NCI-H69 (cell line): ENCODE data around the gene STOML2.
A peak's percentile ranks its signal among the peaks of the same experiment; 100 is the strongest.

ENCODE experiments used
- DNase-seq: peaks from one replicate; lab custom pipeline; 2025; lab: John Stamatoyannopoulos, UW

STOML2 gene

GRCh38 chr9:35107297-35108290, 4.7 kb upstream of the STOML2 start:
- no peak for DNase-seq

- no peak for DNase-seq
Observed at GRCh38 chr9:35106343-35106730, 3.4 kb upstream of the STOML2 start.

- no peak for DNase-seq
Observed at GRCh38 chr9:35105571-35106342, 2.8 kb upstream of the STOML2 start.

GRCh38 chr9:35105126-35105525, 2.2 kb upstream of the STOML2 start:
- no peak for DNase-seq

- DNase-seq, result no peak
Observed at GRCh38 chr9:35104586-35104985, 1.7 kb upstream of the STOML2 start.

- no peak for DNase-seq
Observed at GRCh38 chr9:35103660-35104191, 795 bp upstream of the STOML2 start.

- DNase-seq, result no peak
Observed at GRCh38 chr9:35102465-35102768, 514 bp downstream of the STOML2 start.

- no peak for DNase-seq
Observed at GRCh38 chr9:35097573-35097972, 5.4 kb downstream of the STOML2 start.

GRCh38 chr9:35096035-35096849, 6.7 kb downstream of the STOML2 start, which contains the start of gene PIGO:
Gene PIGO (minus strand): TSS chr9:35096591. CDS start chr9:35095565, 1,026 bp downstream.
- DNase-seq, result peak; percentile 95

- DNase-seq, result no peak
Observed at GRCh38 chr9:35091536-35091935, 11.4 kb downstream of the STOML2 start.

GRCh38 chr9:35089434-35089833, 13.5 kb downstream of the STOML2 start:
- no peak for DNase-seq

GRCh38 chr9:35085078-35085477, 17.9 kb downstream of the STOML2 start:
- no peak for DNase-seq

GRCh38 chr9:35079426-35080341, 23.2 kb downstream of the STOML2 start, which contains the start of gene FANCG:
Gene FANCG (minus strand): TSS chr9:35079942. CDS start chr9:35079524, 418 bp downstream.
- DNase-seq, result peak; percentile 97

GRCh38 chr9:35079041-35079425, 23.9 kb downstream of the STOML2 start:
- peak; percentile 53 for DNase-seq

GRCh38 chr9:35078066-35078465, 24.9 kb downstream of the STOML2 start:
- DNase-seq, result no peak

GRCh38 chr9:35076848-35077247, 26.1 kb downstream of the STOML2 start:
- DNase-seq, result no peak

- no peak for DNase-seq
Observed at GRCh38 chr9:35075358-35075757, 27.6 kb downstream of the STOML2 start.

GRCh38 chr9:35074791-35075190, 28.1 kb downstream of the STOML2 start:
- DNase-seq, result no peak

GRCh38 chr9:35074141-35074540, 28.8 kb downstream of the STOML2 start:
- DNase-seq, result no peak

- DNase-seq, result no peak
Observed at GRCh38 chr9:35073279-35073612, 29.7 kb downstream of the STOML2 start.
